Psoas muscle (tissue), 8 donors: ENCODE measurements around the gene AQP12B. TPM values are rescaled to one million over a fixed set of nuclear protein-coding genes. Genes with fewer than 3 reads are reported as not detected.

Experiments used
- ATAC-seq, 4 donors: fragments of 200-7000 bp; cut with Tn5 transposase; one replicate each; pipeline ENCODE4 v1.9.1; 2020; ENCODE audit warnings: moderate library complexity in 3 of 4, mild to moderate bottlenecking in 2 of 4
- DNase-seq, 2 donors: peaks; one replicate each; pipeline ENCODE4 v3.0.0-alpha.2; 2020
- H3K27ac ChIP-seq: fragments of 200-600 bp; one replicate; pipeline ENCODE4 v1.8.0; 2022
- H3K27me3 ChIP-seq, 3 donors: fragments of 200-600 bp in 1 of 3; one replicate each; pipeline versions ENCODE4 v1.6.1 to v1.8.0; 2013 to 2022; ENCODE audit warnings: low read length in 2 of 3, mild to moderate bottlenecking in 2 of 3, moderate library complexity in 1 of 3; ENCODE audit not compliant: insufficient read depth in 3 of 3
- H3K36me3 ChIP-seq, 2 donors: fragments of 200-600 bp in 1 of 2; one replicate each; pipeline versions ENCODE4 v1.6.1 to v1.8.0; 2013 to 2022; ENCODE audit warnings: low read depth in 1 of 2, mild to moderate bottlenecking in 1 of 2, moderate library complexity in 1 of 2; ENCODE audit not compliant: insufficient read depth in 1 of 2
- H3K4me1 ChIP-seq: fragments of 200-600 bp; one replicate; pipeline ENCODE4 v1.8.0; 2022
- H3K4me3 ChIP-seq: fragments of 200-600 bp; one replicate; pipeline ENCODE4 v1.8.0; 2022; ENCODE audit warnings: mild to moderate bottlenecking
- H3K9me3 ChIP-seq: fragments of 200-600 bp; one replicate; pipeline ENCODE4 v1.8.0; 2022
- WGBS, 3 donors: extraction: QIAGEN DNeasy Blood & Tissue Kit; methylation state at CpG; one replicate each; pipeline versions ENCODE4 v1.1.6 to v1.1.7; 2013; 5-methylcytosine and 5-hydroxymethylcytosine counted together
- intact Hi-C, 2 donors: fragments of 100-400 bp; cut with DNase I; formaldehyde crosslinking; loops; one replicate each; pipeline versions ENCODE4 v1.11.0 to v1.14.2; 2022
- polyA plus RNA-seq, 3 donors: library from polyadenylated mRNA; stranded (reverse); fragments of 200-250 nt; gene quantifications; one replicate each; pipeline ENCODE4 v1.2.3, GENCODE V29; 2013
- total RNA-seq, 4 donors: library from RNA; stranded (reverse); fragmentation: NEBNext Ultra II Directional in 2 of 4; extraction: Animal tissue kit (Norgen Biotek cat#: 25700) in 2 of 4; gene quantifications; one replicate each; pipeline versions ENCODE4 v1.2.1 to v1.2.4, GENCODE V29; 2021 to 2023
- TF ChIP-seq, protein P1 (sequence below): fragments of 200-600 bp; IDR thresholded peaks from one replicate; pipeline ENCODE4 v1.8.0; 2022; ENCODE audit warnings: antibody characterized with exemption
- donor health status: healthy with polysubstance abuse.
- donor health status: DM: no; HTN: no; CAD: no; lungs with moderate emphysema.
- donor health status: Bipolar disorder and iron deficiency.
- donor health status: healthy.
- donor health status: DM: yes; HTN: yes; CAD: no.
- donor health status: DM: no; HTN: no; CAD: no.
- donor health status: DM: no; HTN: no; CAD: no.
- donor health status: DM: yes; HTN: yes; CAD: no.

The AQP12B gene
- total and polyA plus RNA-seq, 7 donors = not detected

DNA sequence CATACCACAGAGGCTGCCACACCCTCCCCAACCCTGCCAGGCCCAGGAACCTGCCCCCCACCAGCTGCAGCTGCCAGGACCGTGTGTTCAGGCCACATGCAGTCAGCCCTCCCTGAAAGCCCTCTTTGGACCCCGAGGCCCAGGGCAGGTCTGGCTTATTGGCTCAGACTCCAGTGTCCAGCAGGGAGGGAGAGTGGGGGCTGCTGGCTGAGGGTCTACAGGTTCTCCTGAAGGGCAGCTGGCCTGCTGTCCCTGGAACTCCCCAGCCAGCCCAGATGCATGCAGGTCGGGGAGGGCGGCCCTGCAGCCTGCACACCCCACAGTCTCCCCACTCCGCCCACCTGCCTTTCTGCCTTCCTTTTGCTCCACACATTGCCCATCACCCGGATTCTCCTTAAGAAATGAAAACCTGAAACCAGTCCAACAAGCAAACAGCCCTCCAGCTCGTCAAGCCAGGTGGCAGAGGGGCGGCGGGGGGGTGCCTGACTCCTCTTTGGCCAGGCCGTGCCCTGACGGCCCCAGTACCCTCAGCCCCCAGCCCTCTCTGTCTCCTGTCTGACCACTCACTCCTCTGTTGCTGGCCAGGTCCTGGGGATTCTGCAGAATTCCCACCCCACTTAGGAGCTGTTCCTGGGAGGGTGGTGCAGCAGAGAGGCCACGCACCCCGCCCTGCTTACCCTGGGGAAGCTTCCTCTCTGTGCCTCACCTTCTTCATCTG is 39.4 kb downstream of the AQP12B start:
- Histone ChIP-seq H3K36me3 (no peaks in the 10 kb centered on the region), H3K4me3 (no peak overlapping the region), H3K9me3 (no peaks in the 10 kb centered on the region), H3K27me3 (peaks cover 0 to 27% (median 16%) of the 10 kb centered on the region in 3 donors), H3K27ac (no peak overlapping the region), H3K4me1 (no peaks in the 10 kb centered on the region)
- TF ChIP-seq, protein P1, sequence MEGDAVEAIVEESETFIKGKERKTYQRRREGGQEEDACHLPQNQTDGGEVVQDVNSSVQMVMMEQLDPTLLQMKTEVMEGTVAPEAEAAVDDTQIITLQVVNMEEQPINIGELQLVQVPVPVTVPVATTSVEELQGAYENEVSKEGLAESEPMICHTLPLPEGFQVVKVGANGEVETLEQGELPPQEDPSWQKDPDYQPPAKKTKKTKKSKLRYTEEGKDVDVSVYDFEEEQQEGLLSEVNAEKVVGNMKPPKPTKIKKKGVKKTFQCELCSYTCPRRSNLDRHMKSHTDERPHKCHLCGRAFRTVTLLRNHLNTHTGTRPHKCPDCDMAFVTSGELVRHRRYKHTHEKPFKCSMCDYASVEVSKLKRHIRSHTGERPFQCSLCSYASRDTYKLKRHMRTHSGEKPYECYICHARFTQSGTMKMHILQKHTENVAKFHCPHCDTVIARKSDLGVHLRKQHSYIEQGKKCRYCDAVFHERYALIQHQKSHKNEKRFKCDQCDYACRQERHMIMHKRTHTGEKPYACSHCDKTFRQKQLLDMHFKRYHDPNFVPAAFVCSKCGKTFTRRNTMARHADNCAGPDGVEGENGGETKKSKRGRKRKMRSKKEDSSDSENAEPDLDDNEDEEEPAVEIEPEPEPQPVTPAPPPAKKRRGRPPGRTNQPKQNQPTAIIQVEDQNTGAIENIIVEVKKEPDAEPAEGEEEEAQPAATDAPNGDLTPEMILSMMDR = no peak
- intact Hi-C loops = no loop called here
- ATAC-seq (no peak), DNase-seq (peak in 1 of 2 donors; percentile 27)
- 62 to 71% (median 63%) methylated on average over 11 to 13 of the region's 13 CpGs for WGBS, 3 donors

DNA sequence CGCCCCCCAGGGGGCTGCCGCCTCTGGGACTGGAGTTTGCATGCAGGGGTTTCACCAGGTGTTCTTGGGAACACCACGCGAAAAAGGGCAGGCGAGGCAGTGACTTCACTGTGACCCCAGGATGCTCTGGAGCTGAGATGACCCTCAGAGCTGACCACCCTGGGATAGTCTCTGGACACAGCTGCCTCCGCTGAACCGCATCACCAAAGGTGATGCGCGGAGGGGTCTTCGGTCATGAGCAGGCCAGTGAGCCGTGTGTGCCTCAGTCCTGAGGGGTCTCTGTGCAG is 39.9 kb downstream of the AQP12B start:
- no peak overlapping the region for H3K4me3 ChIP-seq
- intact Hi-C loops = no loop called here
- DNase-seq (no peak), ATAC-seq (no peak)
- TF ChIP-seq, protein P1 = no peak
- 82 to 89% (median 85%) methylated on average over 11 of the region's 11 CpGs for WGBS, 3 donors
- no peaks in the 10 kb centered on the region for H3K4me1 ChIP-seq
- no peaks in the 10 kb centered on the region for H3K36me3 ChIP-seq
- H3K27ac ChIP-seq = no peak overlapping the region
- no peaks in the 10 kb centered on the region for H3K9me3 ChIP-seq
- peaks cover 0 to 22% (median 14%) of the 10 kb centered on the region in 3 donors for H3K27me3 ChIP-seq

DNA sequence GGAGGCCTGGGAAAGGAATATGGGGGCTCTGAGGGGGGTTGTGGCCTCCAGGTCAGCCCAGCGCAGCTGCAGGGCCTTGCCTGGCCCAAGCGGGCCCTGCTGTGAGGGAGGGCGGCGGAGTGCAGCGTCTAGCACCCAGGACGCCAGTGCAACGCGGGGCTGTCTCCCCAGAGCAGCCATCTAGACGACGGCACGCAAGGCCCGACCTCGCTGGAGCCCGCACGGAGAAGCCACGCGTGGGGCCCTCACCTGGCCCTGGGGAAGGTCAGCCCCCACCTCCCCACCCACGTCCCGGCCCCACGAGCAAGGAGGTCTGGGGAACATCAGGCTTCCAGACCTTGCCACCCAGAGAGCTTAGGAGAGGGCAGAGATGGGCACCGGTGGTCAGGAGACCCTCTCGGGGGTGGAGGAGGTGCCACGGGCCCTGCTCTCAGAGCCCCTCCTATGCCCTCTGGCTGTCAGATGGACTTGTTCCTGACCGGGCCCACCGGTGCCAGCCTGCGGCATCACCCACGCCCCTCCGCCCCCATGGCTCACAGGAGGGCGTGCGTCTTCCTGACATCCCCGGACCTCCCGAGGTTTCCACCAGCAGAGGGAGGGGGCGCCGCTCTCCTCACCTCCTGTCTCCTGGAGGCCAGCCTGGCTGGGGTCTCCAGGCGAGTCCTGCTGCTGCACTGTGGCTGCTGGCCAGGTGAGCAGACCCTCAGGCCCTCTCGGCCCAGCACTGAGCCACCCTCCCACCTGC is 40.5 kb downstream of the AQP12B start:
- no peaks in the 10 kb centered on the region for H3K4me1 ChIP-seq
- intact Hi-C loops = no loop called here
- H3K36me3 ChIP-seq = no peaks in the 10 kb centered on the region
- H3K4me3 ChIP-seq = no peak overlapping the region
- 74 to 83% (median 80%) methylated on average over 35 to 36 of the region's 36 CpGs for WGBS, 3 donors
- DNase-seq (peak in 1 of 2 donors; percentile 32), ATAC-seq (no peak)
- H3K27ac ChIP-seq = no peak overlapping the region
- TF ChIP-seq, protein P1 = no peak
- H3K9me3 ChIP-seq = no peaks in the 10 kb centered on the region
- peaks cover 0 to 19% (median 12%) of the 10 kb centered on the region in 3 donors for H3K27me3 ChIP-seq

DNA sequence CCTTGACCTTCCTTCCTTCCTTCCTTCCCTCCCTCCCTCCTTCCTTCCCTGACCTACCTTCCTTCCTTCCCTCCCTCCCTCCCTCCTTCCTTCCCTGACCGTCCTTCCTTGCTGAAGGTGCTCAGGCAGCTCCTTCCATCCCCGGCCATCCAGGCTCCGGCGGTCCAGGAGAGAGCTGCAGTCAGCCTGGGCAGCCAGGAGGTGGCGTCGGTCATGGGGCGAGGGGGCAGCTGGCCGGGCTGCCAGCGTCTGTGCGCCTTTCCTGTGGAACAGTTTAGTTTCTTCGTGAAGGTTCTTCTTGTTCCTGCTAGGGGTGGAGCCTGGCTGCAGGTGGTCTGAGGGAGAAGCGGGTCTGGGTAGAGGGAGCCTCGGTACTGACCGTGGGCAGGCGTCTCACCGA is 41.7 kb downstream of the AQP12B start:
- TF ChIP-seq, protein P1 = peak; percentile 34
- H3K4me3 ChIP-seq = no peak overlapping the region
- intact Hi-C loops = no loop called here
- no peaks in the 10 kb centered on the region for H3K9me3 ChIP-seq
- no peaks in the 10 kb centered on the region for H3K4me1 ChIP-seq
- ATAC-seq = peak in 3 of 4 donors; percentile 39 to 62 (median 61)
- H3K27ac ChIP-seq = no peak overlapping the region
- peak in 1 of 2 donors; percentile 68 for DNase-seq
- H3K27me3 ChIP-seq = peaks cover 0 to 13% (median 8%) of the 10 kb centered on the region in 3 donors
- no peaks in the 10 kb centered on the region for H3K36me3 ChIP-seq
- 15 to 22% (median 20%) methylated on average over 15 to 16 of the region's 16 CpGs for WGBS, 3 donors
